HEK293T (cell line): ENCODE results near the gene PLCL2.
A peak's percentile ranks its signal among the peaks of the same experiment; 100 is the strongest.

Source experiments
- CTCF ChIA-PET: fragments of 350-600 bp; formaldehyde crosslinking; extraction: SDS; loops from one replicate; lab custom pipeline; 2021; ENCODE audit warnings: antibody characterized with exemption, inconsistent platforms; lab: Yijun Ruan, JAX
- POLR2A ChIA-PET: fragments of 350-600 bp; formaldehyde crosslinking; extraction: SDS; loops from one replicate; lab custom pipeline; 2020; ENCODE audit warnings: antibody characterized with exemption, inconsistent platforms; lab: Yijun Ruan, JAX
- DNase-seq: peaks from one replicate; pipeline ENCODE4 v3.0.0; 2012; ENCODE audit warnings: mixed read lengths; ENCODE audit errors: extremely low spot score
- ARNT ChIP-seq: fragments of 450-650 bp; IDR thresholded peaks from 2 replicates; pipeline ENCODE4 v1.6.1; 2017; ENCODE audit warnings: mild to moderate bottlenecking
- BHLHE40 ChIP-seq: fragments of 450-650 bp; IDR thresholded peaks from 2 replicates; pipeline ENCODE4 v1.6.1; 2016; ENCODE audit warnings: mild to moderate bottlenecking, moderate library complexity, borderline replicate concordance
- CTBP1 ChIP-seq: fragments of 450-650 bp; IDR thresholded peaks from 2 replicates; pipeline ENCODE4 v1.6.1; 2016; ENCODE audit warnings: borderline replicate concordance
- ELF4 ChIP-seq: fragments of 450-650 bp; IDR thresholded peaks from 2 replicates; pipeline ENCODE4 v1.6.1; 2017; ENCODE audit warnings: antibody characterized with exemption
- FOXA1 ChIP-seq: fragments of 450-650 bp; IDR thresholded peaks from 2 replicates; pipeline ENCODE4 v1.6.1; 2016; ENCODE audit warnings: mild to moderate bottlenecking
- FOXK2 ChIP-seq: fragments of 450-650 bp; IDR thresholded peaks from 2 replicates; pipeline ENCODE4 v1.6.1; 2016; ENCODE audit warnings: mild to moderate bottlenecking
- FOXM1 ChIP-seq: fragments of 450-650 bp; IDR thresholded peaks from 2 replicates; pipeline ENCODE4 v1.6.1; 2017; ENCODE audit warnings: mild to moderate bottlenecking, borderline replicate concordance
- HDGF ChIP-seq: fragments of 450-650 bp; IDR thresholded peaks from 2 replicates; pipeline ENCODE4 v1.6.1; 2017; ENCODE audit warnings: antibody characterized with exemption, borderline replicate concordance
- L3MBTL2 ChIP-seq: fragments of 450-650 bp; conservative IDR thresholded peaks from 2 replicates; pipeline ENCODE4 v1.6.1; 2016; ENCODE audit warnings: mild to moderate bottlenecking
- LEF1 ChIP-seq: fragments of 450-650 bp; IDR thresholded peaks from 2 replicates; pipeline ENCODE4 v1.6.1; 2017; ENCODE audit warnings: mild to moderate bottlenecking, borderline replicate concordance
- NFRKB ChIP-seq: fragments of 450-650 bp; IDR thresholded peaks from 2 replicates; pipeline ENCODE4 v1.6.1; 2016; ENCODE audit warnings: mild to moderate bottlenecking, moderate library complexity
- SP1 ChIP-seq: fragments of 450-650 bp; IDR thresholded peaks from 2 replicates; pipeline ENCODE4 v1.6.1; 2017
- SUZ12 ChIP-seq: fragments of 450-650 bp; IDR thresholded peaks from 2 replicates; pipeline ENCODE4 v1.6.1; 2016; ENCODE audit warnings: mild to moderate bottlenecking
- TARDBP ChIP-seq: fragments of 450-650 bp; IDR thresholded peaks from 2 replicates; pipeline ENCODE4 v1.6.1; 2016
- ZNF384 ChIP-seq: fragments of 450-650 bp; IDR thresholded peaks from 2 replicates; pipeline ENCODE4 v1.6.1; 2016
- TF ChIP-seq, protein P1 (sequence below): fragments of 450-650 bp; IDR thresholded peaks from 2 replicates; pipeline ENCODE4 v1.6.1; 2016

Gene PLCL2

DNA sequence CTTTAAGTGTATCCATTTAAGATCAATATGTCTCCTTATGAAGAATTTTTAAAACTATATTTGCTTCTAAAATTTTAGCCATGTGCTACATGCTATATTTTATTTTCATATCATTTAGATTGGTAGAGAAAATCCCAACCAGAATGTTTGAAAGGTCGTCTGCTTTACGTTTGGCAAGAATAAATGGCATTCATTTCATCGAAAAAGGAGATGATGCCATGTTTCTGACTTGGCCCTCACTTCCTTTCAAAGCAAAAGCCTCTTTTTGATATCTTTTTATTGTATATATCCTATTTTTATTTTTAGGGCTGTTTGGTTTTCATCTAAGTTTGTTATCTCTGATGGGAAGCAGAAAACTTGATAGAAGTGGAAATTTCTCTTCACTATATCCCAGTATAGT, 176.2 kb downstream of the PLCL2 start:
- TF ChIP-seq HDGF (no peak), TARDBP (no peak), ZNF384 (no peak), FOXA1 (no peak), ARNT (no peak), SUZ12 (no peak), SP1 (no peak), ELF4 (no peak), BHLHE40 (no peak), FOXK2 (no peak), FOXM1 (no peak), NFRKB (no peak), L3MBTL2 (no peak), CTBP1 (no peak), LEF1 (no peak)
- TF ChIP-seq, protein P1, sequence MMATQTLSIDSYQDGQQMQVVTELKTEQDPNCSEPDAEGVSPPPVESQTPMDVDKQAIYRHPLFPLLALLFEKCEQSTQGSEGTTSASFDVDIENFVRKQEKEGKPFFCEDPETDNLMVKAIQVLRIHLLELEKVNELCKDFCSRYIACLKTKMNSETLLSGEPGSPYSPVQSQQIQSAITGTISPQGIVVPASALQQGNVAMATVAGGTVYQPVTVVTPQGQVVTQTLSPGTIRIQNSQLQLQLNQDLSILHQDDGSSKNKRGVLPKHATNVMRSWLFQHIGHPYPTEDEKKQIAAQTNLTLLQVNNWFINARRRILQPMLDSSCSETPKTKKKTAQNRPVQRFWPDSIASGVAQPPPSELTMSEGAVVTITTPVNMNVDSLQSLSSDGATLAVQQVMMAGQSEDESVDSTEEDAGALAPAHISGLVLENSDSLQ, result no peak
- DNase-seq, result no peak
- CTCF ChIA-PET, result no interaction called here
- POLR2A ChIA-PET, result no interaction called here

DNA sequence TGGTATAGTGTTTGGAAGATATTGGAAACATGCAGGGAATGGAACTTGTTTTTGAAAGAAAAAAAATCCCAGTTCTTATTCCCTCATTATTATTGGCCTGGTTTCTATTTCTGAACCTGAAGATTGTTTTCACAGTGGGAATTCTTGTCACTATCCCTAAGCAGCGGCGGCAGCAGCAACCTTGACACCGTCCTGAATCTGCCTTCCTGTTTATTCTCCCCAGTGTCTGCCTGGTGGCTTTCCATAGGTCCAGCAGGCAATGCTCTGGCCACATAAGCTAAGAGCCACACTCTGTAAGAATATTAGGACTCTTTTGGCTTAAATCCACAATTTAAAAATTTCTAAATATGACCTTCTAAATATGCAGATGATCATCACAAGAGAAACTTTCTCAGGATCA, 178.0 kb downstream of the PLCL2 start:
- TF ChIP-seq FOXK2 (no peak), HDGF (no peak), TARDBP (no peak), SUZ12 (no peak), ZNF384 (no peak), CTBP1 (no peak), FOXA1 (no peak), BHLHE40 (no peak), NFRKB (no peak), ELF4 (no peak), SP1 (no peak), FOXM1 (no peak), L3MBTL2 (no peak), LEF1 (no peak), ARNT (no peak)
- TF ChIP-seq, protein P1, result no peak
- no peak for DNase-seq
- CTCF ChIA-PET, result no interaction called here
- POLR2A ChIA-PET, result no interaction called here

DNA sequence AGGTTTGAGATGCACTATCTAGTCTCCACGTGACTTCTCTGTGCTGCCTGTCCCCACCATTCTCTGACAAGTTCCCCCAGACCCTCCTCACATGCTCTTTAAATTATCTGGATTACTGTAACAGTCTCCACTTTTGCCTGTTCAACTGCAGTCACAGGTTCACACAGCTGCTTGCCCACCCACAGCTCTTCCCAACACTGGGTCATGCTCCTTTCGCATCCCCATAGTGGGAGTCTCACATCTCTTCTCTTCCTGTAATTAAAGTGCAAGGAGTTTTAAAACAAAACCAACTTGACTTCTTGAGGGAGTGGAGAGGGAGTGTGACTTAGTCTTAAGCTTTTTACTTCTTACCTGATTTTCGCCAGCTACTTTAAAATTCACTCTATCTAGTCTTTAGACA, 178.8 kb downstream of the PLCL2 start:
- ChIA-PET POLR2A (no interaction called here), CTCF (no interaction called here)
- TF ChIP-seq SUZ12 (no peak), BHLHE40 (no peak)
- DNase-seq, result no peak

DNA sequence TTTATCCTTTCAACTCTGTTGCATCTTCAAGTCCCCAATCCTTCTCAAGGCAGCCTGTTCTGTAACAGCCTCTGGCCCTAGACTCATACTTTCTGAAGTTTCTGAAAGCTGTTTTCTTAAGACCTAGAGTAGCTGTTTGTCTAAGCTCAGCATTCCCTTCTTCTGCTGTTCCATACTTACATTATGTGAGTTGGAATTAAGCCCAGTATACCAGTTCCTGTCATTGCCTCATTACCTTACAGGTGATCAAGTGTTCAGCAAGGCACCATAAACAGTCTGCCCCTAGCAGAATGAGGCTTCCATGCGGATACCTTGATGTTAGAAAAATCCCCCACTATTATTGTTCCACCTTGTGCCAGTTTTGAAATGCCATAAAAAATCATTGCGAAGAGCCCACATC, 180.6 kb downstream of the PLCL2 start:
- ChIA-PET POLR2A (interaction anchor here (0.9 kb wide), 1 partner anchor 25 kb away, joined by 3 read pairs; no protein-coding TSS in a partner anchor), CTCF (no interaction called here)
- TF ChIP-seq BHLHE40 (no peak), LEF1 (no peak), FOXA1 (no peak), TARDBP (no peak), FOXM1 (no peak)
- no peak for DNase-seq

DNA sequence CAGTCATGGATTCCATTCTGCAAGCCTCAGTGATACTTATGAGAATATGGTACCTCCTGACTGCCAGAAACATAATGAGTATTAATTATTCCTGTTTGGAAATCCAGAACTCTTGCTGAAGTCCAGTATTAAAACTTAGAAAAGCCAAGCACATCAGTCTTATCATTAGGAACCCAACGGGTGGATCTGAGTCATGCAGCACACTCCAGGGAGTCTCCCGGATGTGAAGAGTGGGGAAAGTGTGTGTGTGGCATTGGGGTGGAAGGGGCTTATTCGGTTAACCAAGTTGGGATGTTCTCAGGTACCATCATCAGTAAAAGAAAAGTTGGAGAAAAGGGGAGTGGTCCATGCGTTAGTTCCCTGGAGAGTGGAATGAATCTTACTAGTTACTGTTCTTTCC, 181.1 kb downstream of the PLCL2 start:
- ChIA-PET CTCF (no interaction called here), POLR2A (interaction anchor here (0.9 kb wide), 1 partner anchor 25 kb away, joined by 3 read pairs; no protein-coding TSS in a partner anchor)
- no peak for DNase-seq
- TF ChIP-seq ARNT, result no peak
- no peak for TF ChIP-seq ZNF384
- TF ChIP-seq CTBP1, result no peak
- TF ChIP-seq SUZ12, result no peak
- TF ChIP-seq L3MBTL2, result no peak
- no peak for TF ChIP-seq HDGF
- TF ChIP-seq NFRKB, result no peak
- no peak for TF ChIP-seq ELF4
- TF ChIP-seq LEF1, result no peak
- no peak for TF ChIP-seq BHLHE40
- no peak for TF ChIP-seq TARDBP
- TF ChIP-seq FOXA1, result no peak
- TF ChIP-seq SP1, result no peak

DNA sequence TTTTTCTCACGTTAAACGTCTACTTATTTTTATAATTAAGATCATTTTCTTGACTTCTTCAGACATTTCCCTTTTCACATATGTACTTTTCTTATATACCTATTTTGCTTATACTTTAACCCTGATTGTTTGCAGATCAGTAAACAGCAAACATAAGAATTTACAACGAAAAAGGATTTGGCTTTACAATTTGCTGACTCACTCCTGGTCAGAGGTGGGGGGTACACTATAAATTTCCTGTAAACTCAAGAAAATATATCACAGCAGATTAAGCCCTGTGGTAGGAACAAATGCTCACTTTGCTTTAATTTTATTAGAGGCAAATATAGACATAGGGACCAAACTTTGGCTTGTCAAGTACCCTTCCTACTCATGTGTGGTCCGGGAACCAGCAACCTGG, 185.0 kb downstream of the PLCL2 start:
- ChIA-PET CTCF (no interaction called here), POLR2A (no interaction called here)
- no peak for DNase-seq
- TF ChIP-seq NFRKB (no peak), LEF1 (no peak), FOXM1 (no peak), FOXA1 (no peak), CTBP1 (no peak)

DNA sequence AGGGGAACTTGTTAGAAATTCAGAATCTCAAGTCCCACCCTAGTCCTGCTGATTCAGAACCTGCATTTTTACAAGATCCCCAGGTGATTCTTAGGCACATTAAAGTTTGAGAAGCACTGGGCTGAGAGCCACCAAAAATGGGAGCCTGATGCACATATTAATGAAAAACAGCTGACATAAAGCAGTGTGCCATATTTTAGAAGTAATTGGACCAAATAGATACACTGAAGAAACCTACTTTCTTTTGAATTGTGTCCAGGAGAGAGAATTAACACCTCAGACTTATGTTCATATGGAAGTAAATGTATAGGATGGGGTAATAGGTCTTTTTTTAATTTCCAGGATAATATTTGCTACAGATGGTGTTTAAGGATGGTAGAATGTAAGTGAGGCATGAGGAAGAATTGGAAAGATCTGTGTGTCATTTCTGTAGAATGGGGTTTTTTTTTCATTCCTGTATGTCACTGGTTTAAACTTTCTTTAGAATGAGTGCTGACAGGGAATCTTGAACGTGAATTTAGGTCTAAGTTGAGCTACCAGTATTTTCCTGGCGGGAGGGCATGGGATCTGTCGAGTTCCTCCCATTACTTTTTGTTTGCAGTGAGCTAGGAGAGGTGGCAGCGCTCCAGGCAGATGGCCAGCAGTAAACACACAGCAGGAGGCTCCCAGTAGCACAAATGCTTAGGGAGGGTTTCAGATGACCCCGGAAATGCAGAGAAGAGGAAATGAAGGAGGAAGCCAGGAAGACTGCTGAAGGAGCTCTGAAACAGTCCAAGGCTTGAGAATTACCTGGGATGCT, 185.6 kb downstream of the PLCL2 start:
- POLR2A ChIA-PET, result no interaction called here
- CTCF ChIA-PET, result no interaction called here
- TF ChIP-seq FOXM1, result no peak
- no peak for TF ChIP-seq TARDBP
- TF ChIP-seq ARNT, result no peak
- no peak for TF ChIP-seq SP1
- TF ChIP-seq CTBP1, result no peak
- no peak for TF ChIP-seq ZNF384
- peak; percentile 16 for DNase-seq
